ENCODE data around the gene RHOBTB3.
"Not testable (repeated sequence)": the region's sequence is repeated elsewhere in the genome, so short reads cannot be mapped to it uniquely, and the experiment has no call there.

RHOBTB3 gene

DNA sequence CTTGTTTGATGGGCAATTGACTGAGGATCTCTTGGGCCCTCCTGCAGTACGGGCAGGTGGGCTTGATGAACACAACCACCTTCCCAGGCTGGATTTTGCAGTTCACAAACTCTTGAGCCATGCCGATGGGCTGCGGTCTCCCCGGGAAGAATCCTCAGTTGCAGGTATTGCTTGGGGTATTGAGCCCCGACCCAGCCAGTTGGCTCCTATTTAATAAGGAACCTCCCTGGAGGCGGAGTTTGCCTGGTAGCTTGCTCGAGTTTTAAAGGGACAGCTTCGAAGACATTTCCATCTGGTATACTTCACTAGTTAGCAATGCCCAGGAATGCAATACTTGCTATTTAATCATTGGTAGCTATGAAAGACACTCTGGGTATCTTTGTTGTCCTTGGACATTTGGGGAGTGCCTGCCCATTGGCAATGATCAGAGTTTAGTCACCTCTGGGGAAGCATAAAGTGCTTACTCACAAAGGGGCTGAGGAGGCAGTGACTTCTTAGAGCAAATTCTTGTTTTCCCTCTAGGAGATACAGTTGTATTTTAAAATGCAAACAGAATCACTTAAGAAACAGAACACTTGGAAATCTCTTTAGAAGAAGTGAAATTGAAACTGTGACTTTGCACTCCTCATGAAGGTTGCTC, 91.5 kb downstream of the RHOBTB3 start, which contains the start of gene GLRX:
Gene GLRX, minus strand, starts transcription at position 185 of the 640 bp plus-strand sequence. Its CDS starts 64 bp downstream, at position 121.
- DNase-seq, result peak; percentile 76

GRCh38 chr5:95823218-95823737, 92.1 kb downstream of the RHOBTB3 start:
- DNase-seq, result no peak

- peak; percentile 84 for DNase-seq
Observed at GRCh38 chr5:95823738-95824609, 92.8 kb downstream of the RHOBTB3 start.

DNA sequence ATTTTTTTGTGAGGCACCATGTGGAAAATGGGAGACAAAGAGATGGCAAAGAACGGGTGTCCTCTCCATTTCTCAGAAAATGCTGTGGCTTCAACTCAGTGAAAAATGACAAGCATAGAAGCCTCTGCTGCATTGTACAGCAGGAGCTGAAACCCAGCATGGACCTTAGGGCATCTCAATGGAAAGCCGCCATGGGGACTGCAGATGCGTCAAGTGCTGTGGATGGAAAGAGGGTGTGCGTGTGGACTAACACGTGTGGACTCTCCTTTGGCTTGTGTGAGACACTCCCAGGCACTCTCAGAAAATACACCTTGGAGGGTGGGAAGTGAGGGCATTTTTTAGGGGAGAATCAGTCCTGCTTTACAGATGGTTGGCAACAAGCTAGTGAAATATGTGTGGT, 93.6 kb downstream of the RHOBTB3 start:
- DNase-seq, result no peak

DNA sequence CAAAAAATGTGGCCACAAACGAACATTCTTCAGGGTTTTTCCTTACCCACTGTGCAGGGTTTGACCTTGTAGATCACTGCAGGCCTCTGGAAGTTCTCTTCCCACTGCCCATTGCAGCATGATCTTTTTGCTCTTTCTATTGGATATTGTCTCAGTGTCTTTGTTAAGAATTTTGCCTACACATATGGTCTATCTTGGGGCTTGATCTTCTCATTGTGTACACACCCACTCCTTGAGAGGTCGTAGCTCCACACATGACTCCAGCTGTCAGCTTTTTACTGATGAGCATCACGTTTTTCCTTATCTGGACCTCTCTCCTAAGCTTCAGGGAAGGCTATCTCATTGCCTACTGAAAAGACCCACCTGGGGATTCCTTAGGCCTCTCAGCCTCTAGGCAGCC, 94.4 kb downstream of the RHOBTB3 start:
- DNase-seq, result no peak

- DNase-seq, result no peak
Observed at GRCh38 chr5:95826949-95827891, 96.1 kb downstream of the RHOBTB3 start.

- no peak for DNase-seq
Observed at GRCh38 chr5:95827892-95828246, 96.7 kb downstream of the RHOBTB3 start.

DNA sequence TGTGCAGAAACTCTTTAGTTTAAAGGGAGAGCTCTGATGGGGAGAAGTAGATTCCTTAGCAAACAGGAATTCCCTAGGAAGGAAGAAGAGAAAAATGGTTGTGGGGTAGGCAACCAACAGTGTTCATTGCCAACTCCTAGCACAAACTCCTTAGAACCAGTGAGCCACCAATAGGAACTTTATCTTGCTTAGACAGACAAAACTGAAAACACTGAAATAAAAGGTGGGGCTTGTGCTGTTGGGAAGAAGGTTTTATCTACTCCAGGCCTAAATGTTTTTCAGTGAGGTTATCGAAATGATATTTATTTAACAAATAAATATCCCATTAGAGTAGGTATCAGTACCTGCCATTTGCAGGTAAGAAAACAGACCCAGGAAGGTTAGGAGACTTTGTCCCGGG, 99.1 kb downstream of the RHOBTB3 start:
- DNase-seq, result no peak

DNA sequence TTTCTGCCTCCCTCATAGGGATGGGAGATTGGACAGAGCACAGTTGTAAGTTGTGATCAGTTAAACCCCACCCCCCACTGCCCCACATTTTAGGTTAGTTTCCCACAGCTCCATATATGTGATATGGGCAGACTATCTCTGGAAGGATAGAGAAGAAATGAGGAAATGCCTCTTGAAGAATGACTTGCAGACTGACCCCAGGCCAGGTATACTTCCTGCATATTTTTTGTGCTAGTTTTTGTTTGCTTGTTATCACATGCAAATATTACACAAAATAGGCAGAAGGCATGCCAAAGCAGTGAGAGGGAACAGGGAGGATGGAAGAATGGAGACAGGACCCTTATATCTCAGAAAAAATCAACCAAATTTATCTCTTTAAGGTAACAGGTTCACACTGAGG, 101.5 kb downstream of the RHOBTB3 start:
- no peak for DNase-seq

GRCh38 chr5:95835682-95836385, 104.7 kb downstream of the RHOBTB3 start:
- DNase-seq, result no peak

GRCh38 chr5:95836544-95836943, 105.4 kb downstream of the RHOBTB3 start:
- peak; percentile 47 for DNase-seq

DNA sequence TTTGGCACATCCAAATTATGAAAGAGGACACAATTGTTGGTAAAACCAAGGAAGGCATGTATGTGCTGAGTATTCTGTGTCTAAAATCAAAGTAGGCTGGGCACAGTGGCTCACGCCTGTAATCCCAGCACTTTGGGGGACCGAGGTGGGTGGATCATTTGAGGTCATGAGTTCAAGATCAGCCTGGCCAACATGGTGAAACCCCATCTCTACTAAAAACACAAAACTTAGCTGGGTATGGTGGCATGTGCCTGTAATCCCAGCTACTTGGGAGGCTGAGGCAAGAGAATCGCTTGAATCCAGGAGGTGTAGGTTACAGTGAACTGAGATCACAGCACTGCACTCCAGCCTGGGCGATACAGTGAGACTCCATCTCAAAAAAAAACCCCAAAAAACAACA, 105.8 kb downstream of the RHOBTB3 start:
- not testable (repeated sequence) for DNase-seq

GRCh38 chr5:95837492-95837891, 106.4 kb downstream of the RHOBTB3 start:
- DNase-seq, result no peak

DNA sequence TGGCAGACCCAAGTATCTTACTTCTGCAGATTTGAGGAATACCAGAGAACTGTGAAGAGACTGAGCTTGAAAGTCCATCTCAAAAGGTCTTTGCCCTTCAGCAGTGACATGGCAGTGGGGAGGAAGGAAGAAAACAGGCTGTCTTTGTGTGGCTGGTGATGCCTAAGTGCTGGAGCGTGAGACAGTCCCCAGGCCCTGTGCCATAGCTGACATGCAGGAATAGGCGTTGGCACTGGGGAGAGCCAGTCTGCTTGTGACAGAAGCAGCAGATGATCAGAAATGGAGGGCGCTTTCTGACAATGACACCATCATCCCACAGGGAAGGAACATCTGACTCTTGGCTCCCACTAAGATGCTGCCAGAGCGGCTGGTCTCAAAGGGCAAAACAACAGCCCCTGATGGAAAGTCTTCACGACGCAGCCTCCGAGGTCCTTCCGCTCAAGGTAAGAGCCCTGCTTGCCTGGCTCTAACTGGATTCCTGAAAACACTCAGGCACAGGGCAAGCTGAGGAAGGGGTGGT, 106.9 kb downstream of the RHOBTB3 start:
- DNase-seq, result no peak

GRCh38 chr5:95838556-95838955, 107.4 kb downstream of the RHOBTB3 start:
- DNase-seq, result no peak

GRCh38 chr5:95839658-95840057, 108.5 kb downstream of the RHOBTB3 start:
- no peak for DNase-seq

DNA sequence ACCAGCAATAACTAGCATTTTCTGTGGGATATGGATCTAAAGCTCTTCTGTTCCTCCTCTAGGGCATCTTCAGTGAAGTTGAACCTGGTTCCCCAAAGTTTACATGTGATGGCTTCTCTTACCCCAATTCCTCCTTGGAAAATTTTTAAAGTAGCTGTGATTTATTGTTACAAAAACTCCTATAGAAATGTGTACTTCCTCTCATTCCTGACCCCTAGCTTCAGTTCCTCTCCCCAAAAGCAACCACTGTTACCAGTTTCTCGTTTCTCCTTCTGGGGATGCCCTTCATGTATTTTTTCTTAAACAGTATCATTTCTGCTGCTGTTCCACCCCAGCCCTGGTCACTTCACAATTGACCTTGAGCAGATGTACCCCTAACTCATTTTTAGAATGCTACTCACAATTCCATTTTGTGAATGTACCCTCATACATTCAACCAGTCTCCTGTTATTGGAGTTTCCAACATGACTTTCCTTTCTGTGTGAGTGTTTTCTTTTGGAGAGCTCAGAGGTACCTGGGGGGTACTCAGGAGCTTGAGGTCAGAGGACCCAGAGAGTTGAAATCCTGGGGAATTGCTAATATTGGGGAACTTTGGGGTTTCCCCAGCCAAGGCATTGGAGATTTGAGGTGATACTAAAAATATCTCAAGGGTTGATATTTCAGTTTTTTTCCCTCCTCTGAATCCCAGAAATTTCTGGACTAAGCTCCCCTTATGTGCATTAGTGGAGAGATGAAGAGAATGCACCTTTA, 110.0 kb downstream of the RHOBTB3 start:
- no peak for DNase-seq

DNA sequence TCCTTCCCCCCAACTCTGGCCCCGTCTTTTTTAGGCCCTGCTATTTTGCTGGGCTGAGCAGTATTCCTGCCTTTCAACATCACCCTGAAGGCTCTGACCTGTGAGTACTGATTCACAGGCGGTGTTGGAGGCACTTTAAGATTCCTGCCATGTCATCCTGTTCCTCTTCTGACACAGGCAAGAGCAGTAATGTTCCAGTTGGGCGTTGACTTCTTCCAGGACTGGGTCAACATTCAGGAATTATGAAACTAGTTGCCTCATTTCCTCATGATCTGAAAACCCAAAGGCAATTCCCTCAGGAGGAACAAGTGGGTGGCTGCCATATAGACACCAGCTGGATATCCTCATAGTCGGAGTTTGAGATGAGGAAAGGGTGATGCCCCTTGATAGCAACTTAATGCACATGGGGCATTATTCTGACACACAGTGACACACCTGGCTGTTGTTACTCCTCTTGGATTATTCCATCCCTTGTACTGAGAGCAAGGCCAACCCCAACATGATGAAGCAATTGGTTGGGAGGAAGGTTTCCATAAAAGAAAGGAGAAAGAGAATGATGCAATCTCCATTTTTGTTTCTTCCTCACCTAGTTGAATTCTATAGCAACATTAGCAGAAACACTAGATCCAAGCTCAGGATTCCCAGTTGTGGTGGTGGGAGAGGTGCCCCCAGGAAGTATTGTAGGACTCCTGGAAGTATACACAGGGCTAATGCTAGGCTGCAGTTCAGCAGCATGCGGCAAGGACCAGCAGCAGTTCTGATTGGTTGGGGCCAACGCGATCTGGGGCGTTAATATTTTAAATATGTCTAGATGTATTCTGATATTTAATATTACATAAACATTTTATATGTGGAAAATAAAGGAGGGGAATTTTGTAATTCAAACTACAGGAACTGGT, 111.0 kb downstream of the RHOBTB3 start:
- no peak for DNase-seq

- DNase-seq, result peak; percentile 91
Observed at GRCh38 chr5:95842854-95843544, 111.9 kb downstream of the RHOBTB3 start.

Data from activated CD4-positive, alpha-beta T cell treated with anti-CD3 and anti-CD28 coated beads, Interleukin-2, amount 50 U/mL, for 16 hours (primary cell).